GM12878 (cell line): ENCODE measurements around the gene LRRC47. TPM values are rescaled to one million over a fixed set of nuclear protein-coding genes. Genes with fewer than 3 reads are reported as not detected.

ENCODE experiments used
- ATAC-seq: fragments of 200-7000 bp; cut with Tn5 transposase; 3 replicates; pipeline ENCODE4 v1.9.1; 2020; ENCODE audit warnings: mild to moderate bottlenecking, moderate library complexity
- BruUV-seq: library from RNA; stranded (reverse); fragments of 400-500 nt; replicated peaks from 2 replicates; lab custom pipeline; 2021; lab: Mats Ljungman, UMichigan
- CTCF ChIA-PET: fragments of 300-600 bp; sonication (Branson Sonifier 250); formaldehyde crosslinking; extraction: SDS; loops from one replicate; lab custom pipeline; 2021; ENCODE audit warnings: inconsistent platforms; lab: Yijun Ruan, JAX
- POLR2A ChIA-PET: fragments of 350-600 bp; formaldehyde crosslinking; extraction: SDS; loops from one replicate; lab custom pipeline; 2021; ENCODE audit warnings: inconsistent platforms; lab: Charles Lee
- RAD21 ChIA-PET: fragments of 300-600 bp; sonication (Branson Sonifier 250); formaldehyde crosslinking; loops from one replicate; lab custom pipeline; 2023; ENCODE audit warnings: antibody characterized with exemption; ENCODE audit not compliant: unreplicated experiment; lab: Charles Lee
- SMC1A ChIA-PET: fragments of 300-600 bp; sonication (Branson Sonifier 250); formaldehyde crosslinking; loops from one replicate; lab custom pipeline; 2023; ENCODE audit not compliant: unreplicated experiment, uncharacterized antibody; lab: Charles Lee
- DNase-seq: peaks from one replicate; pipeline ENCODE4 v3.0.0-alpha.2; 2011; ENCODE audit warnings: low read depth, low spot score
- FAIRE-seq: peaks from 3 replicates; lab custom pipeline; 2011; peaks lifted over from hg19 to GRCh38; lab: Jason Lieb, UNC
- H2AFZ ChIP-seq: 2 replicates; pipeline ENCODE4 v1.6.0; 2011; ENCODE audit warnings: low read depth, low read length, control low read depth; ENCODE audit not compliant: control insufficient read depth
- H3K27ac ChIP-seq: 2 replicates; pipeline ENCODE4 v1.5.1; 2011; ENCODE audit warnings: control low read depth; ENCODE audit not compliant: control insufficient read depth, insufficient read depth
- H3K27me3 ChIP-seq, 2 experiments: replicated peaks in 1 of 2; 2 replicates each; pipeline versions ENCODE4 v1.6.0 to v1.6.1; 2011; ENCODE audit warnings: low read length in 1 of 2; ENCODE audit not compliant: control insufficient read depth in 2 of 2, insufficient read depth in 2 of 2
- H3K36me3 ChIP-seq, 2 experiments: 2 replicates each; pipeline ENCODE4 v1.5.1; 2011; ENCODE audit warnings: low read length in 1 of 2; ENCODE audit not compliant: control insufficient read depth in 2 of 2, insufficient read depth in 2 of 2
- H3K4me1 ChIP-seq: 2 replicates; pipeline ENCODE4 v1.6.1; 2011; ENCODE audit warnings: mild to moderate bottlenecking, low read length, moderate library complexity, mixed read lengths; ENCODE audit not compliant: control insufficient read depth, insufficient read depth
- H3K4me2 ChIP-seq: 2 replicates; pipeline ENCODE4 v1.6.0; 2011; ENCODE audit warnings: control low read depth; ENCODE audit not compliant: control insufficient read depth, insufficient read depth
- H3K4me3 ChIP-seq: fragments of 200-600 bp; sonication (generic); 2 replicates; pipeline ENCODE4 v1.5.1; 2016
- H3K79me2 ChIP-seq: 2 replicates; pipeline ENCODE4 v1.6.0; 2011; ENCODE audit warnings: low read length; ENCODE audit not compliant: control insufficient read depth, insufficient read depth
- H3K9ac ChIP-seq: 2 replicates; pipeline ENCODE4 v1.8.0; 2011; ENCODE audit warnings: low read length, control low read depth, mixed read lengths; ENCODE audit not compliant: control insufficient read depth, insufficient read depth
- H3K9me3 ChIP-seq: replicated peaks from 3 replicates; pipeline ENCODE4 v1.5.1; 2011; ENCODE audit warnings: mild to moderate bottlenecking, low read length; ENCODE audit not compliant: control insufficient read depth, insufficient read depth
- H4K20me1 ChIP-seq: 2 replicates; pipeline ENCODE4 v1.6.0; 2011; ENCODE audit not compliant: control insufficient read depth, insufficient read depth
- IKZF1 ChIP-seq: fragments of 450-650 bp; conservative IDR thresholded peaks from 2 replicates; pipeline ENCODE4 v1.6.1; 2017; ENCODE audit warnings: antibody characterized with exemption, mild to moderate bottlenecking
- MTA2 ChIP-seq: fragments of 450-650 bp; IDR thresholded peaks from 2 replicates; pipeline ENCODE4 v1.6.1; 2016; ENCODE audit warnings: low read depth, mild to moderate bottlenecking, moderate library complexity
- POLR2A ChIP-seq: IDR thresholded peaks from 2 replicates; pipeline ENCODE4 v1.6.1; 2011; ENCODE audit warnings: low read depth, mild to moderate bottlenecking, low read length
- SIX5 ChIP-seq: IDR thresholded peaks from 2 replicates; pipeline ENCODE4 v1.6.1; 2011; ENCODE audit warnings: mild to moderate bottlenecking, low read depth, low read length, moderate library complexity; ENCODE audit not compliant: severe bottlenecking
- SMARCA5 ChIP-seq: fragments of 450-650 bp; IDR thresholded peaks from 2 replicates; pipeline ENCODE4 v1.6.1; 2017; ENCODE audit warnings: mild to moderate bottlenecking
- ZSCAN29 ChIP-seq: fragments of 450-650 bp; IDR thresholded peaks from 2 replicates; pipeline ENCODE4 v1.6.1; 2017; ENCODE audit warnings: mild to moderate bottlenecking, moderate library complexity
- WGBS: methylation state at CpG from one replicate; pipeline ENCODE4 v1.1.6; 2016; ENCODE audit warnings: low lambda C conversion rate; ENCODE audit not compliant: insufficient replicate concordance, insufficient coverage; ENCODE audit errors: missing lambda C conversion rate; 5-methylcytosine and 5-hydroxymethylcytosine counted together
- in situ Hi-C: fragments of 300-500 bp; cut with MboI; formaldehyde crosslinking; loops from 9 replicates; pipeline ENCODE4 v1.14.3; 2018; ENCODE audit warnings: mixed read lengths
- intact Hi-C: fragments of 100-400 bp; cut with micrococcal nuclease; formaldehyde crosslinking; loops from one replicate; pipeline ENCODE4 v1.14.2; 2022; ENCODE audit not compliant: unreplicated experiment
- polyA plus RNA-seq, 11 experiments: library from polyadenylated mRNA; depleted of rRNA in 4 of 11; unstranded in 6 of 11; stranded (reverse) in 5 of 11; fragments of >200 nt; fragmentation: Nextera tagmentation in 4 of 11; fragmentation: Illumina TruSeq in 1 of 11; extraction: Ambion mirVana in 4 of 11; extraction: Trizol in 1 of 11; gene quantifications; 1 replicate in 1 of 11; 2 replicates in 10 of 11; pipeline versions ENCODE4 v1.2.1 to v1.2.3, GENCODE V29; 2011 to 2016; ENCODE audit warnings: inconsistent platforms in 2 of 11, missing spikeins in 2 of 11, low read depth in 1 of 11
- total RNA-seq, 4 experiments: library from RNA; depleted of rRNA in 3 of 4; stranded (reverse); fragments of >200 nt in 3 of 4; fragmentation: Illumina TruSeq in 1 of 4; extraction: Trizol in 1 of 4; gene quantifications; 2 replicates each; pipeline versions ENCODE4 v1.2.1 to v1.2.3, GENCODE V29; 2013 to 2021
- TF ChIP-seq, protein P1 (sequence below): IDR thresholded peaks from 2 replicates; pipeline ENCODE4 v1.6.1; 2012; ENCODE audit warnings: low read depth, low read length, improper control_type of control experiment
- TF ChIP-seq, protein P2 (sequence below): fragments of 450-650 bp; IDR thresholded peaks from 2 replicates; pipeline ENCODE4 v1.6.1; 2016; ENCODE audit warnings: mild to moderate bottlenecking

LRRC47 gene
- total and polyA plus RNA-seq, 10 of the 15 experiments (the other 5 are each of a cell fraction or from before 2014, with no cell fraction given), result 2.5 to 34.6 (median 18.2) TPM

DNA sequence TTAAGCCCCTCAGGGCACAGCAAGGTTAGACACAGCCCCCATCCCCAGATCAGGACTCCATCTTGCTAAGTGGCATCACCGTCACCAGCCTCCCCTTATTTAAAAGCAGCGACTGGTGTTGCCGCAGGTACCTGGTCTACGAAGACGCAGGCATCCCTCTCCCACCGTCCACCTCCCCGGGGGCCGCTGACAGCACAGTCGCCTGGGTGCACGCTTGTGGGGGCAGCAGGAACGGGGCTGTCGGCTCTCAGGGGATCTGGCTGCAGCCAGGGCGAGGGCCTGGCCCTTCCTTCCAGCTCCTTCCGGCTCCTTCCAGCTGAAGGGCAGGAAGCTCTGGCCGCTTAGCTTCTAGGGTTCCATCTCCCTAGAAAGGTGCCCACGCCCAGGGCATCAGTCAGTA lies 61.7 kb downstream of the LRRC47 start:
- ChIA-PET SMC1A (no interaction called here), CTCF (interaction anchor here (1.5 kb wide), 1 partner anchor 10 kb away, joined by 5 read pairs; no protein-coding TSS in a partner anchor), POLR2A (no interaction called here), RAD21 (no interaction called here)
- no TSS peak for BruUV-seq
- intact Hi-C loops, result no loop called here
- no peaks in the 10 kb centered on the region for H3K79me2 ChIP-seq
- WGBS, result 97% methylated on average over 15 of the region's 16 CpGs
- no peaks in the 10 kb centered on the region for H3K27me3 ChIP-seq
- no peak overlapping the region for H3K4me2 ChIP-seq
- TF ChIP-seq, protein P1, sequence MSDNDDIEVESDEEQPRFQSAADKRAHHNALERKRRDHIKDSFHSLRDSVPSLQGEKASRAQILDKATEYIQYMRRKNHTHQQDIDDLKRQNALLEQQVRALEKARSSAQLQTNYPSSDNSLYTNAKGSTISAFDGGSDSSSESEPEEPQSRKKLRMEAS, result no peak
- TF ChIP-seq ZSCAN29, result no peak
- TF ChIP-seq POLR2A, result peak; percentile 43; the same call in 1 of the 2 replicates
- TF ChIP-seq, protein P2, sequence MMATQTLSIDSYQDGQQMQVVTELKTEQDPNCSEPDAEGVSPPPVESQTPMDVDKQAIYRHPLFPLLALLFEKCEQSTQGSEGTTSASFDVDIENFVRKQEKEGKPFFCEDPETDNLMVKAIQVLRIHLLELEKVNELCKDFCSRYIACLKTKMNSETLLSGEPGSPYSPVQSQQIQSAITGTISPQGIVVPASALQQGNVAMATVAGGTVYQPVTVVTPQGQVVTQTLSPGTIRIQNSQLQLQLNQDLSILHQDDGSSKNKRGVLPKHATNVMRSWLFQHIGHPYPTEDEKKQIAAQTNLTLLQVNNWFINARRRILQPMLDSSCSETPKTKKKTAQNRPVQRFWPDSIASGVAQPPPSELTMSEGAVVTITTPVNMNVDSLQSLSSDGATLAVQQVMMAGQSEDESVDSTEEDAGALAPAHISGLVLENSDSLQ, result no peak
- H3K4me3 ChIP-seq, result no peak overlapping the region
- no peak overlapping the region for H3K27ac ChIP-seq
- DNase-seq, result no peak
- no peak for ATAC-seq
- no peaks in the 10 kb centered on the region for H3K4me1 ChIP-seq
- in situ Hi-C loops, result no loop called here
- H3K9me3 ChIP-seq, result no peaks in the 10 kb centered on the region
- no peak for FAIRE-seq
- no peak overlapping the region for H3K9ac ChIP-seq
- no peaks in the 10 kb centered on the region for H4K20me1 ChIP-seq
- peaks cover 0 to 26% of the 10 kb centered on the region in 2 experiments; a peak in 3 of 4 replicates for H3K36me3 ChIP-seq
- H2AFZ ChIP-seq, result no peak overlapping the region

DNA sequence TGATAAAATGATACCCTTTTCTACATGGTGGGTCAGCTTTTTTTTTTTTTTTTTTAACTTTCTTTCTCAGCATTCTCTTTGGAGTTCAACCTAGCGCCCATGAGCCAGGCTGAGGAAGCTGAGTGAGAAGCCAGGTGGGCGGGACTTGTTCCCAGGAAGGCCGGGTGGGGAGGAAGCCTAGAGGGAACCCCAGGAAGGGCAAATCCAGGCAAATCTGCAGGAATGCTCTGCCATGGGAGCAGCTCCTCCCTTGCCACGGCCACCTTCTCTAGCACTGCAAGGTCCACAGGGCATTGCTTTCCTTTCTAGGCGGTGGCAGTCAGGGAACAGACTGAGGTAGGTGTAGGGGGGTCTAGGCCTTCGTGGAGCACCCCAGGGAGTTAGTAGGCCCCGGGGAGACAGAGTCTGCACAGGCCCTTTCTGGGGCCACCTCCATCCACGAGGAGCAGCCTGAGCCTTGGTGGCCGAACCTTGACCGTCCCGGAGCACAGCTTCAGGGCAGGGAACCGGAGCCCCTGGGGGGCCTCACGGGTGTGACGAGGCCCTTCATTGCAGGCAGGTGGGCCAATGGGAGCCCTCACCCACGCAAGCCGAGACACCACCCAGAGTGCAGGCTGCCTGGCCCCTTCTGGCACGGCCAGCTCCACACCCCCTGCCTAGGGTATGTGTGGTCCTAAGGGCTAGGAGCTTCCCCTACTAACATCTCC lies 62.3 kb downstream of the LRRC47 start:
- RAD21 ChIA-PET, result no interaction called here
- POLR2A ChIA-PET, result no interaction called here
- peaks cover 0 to 29% of the 10 kb centered on the region in 2 experiments; a peak in 3 of 4 replicates for H3K36me3 ChIP-seq
- TSS peak; percentile 54 for BruUV-seq
- H3K9ac ChIP-seq, result no peak overlapping the region
- no peak overlapping the region for H3K4me2 ChIP-seq
- SMC1A ChIA-PET, result no interaction called here
- TF ChIP-seq POLR2A (peak; percentile 43; the same call in 1 of the 2 replicates), IKZF1 (no peak), SMARCA5 (no peak), SIX5 (no peak), MTA2 (no peak)
- no peak for ATAC-seq
- H3K79me2 ChIP-seq, result no peaks in the 10 kb centered on the region
- WGBS, result 79% methylated on average over 16 of the region's 17 CpGs
- no peaks in the 10 kb centered on the region for H3K27me3 ChIP-seq
- in situ Hi-C loops (no loop called here), intact Hi-C loops (no loop called here)
- H3K4me3 ChIP-seq, result no peak overlapping the region
- H3K4me1 ChIP-seq, result no peaks in the 10 kb centered on the region
- H2AFZ ChIP-seq, result no peak overlapping the region
- no peak overlapping the region for H3K27ac ChIP-seq
- no peaks in the 10 kb centered on the region for H4K20me1 ChIP-seq
- no peak for DNase-seq
- FAIRE-seq, result no peak
- H3K9me3 ChIP-seq, result no peaks in the 10 kb centered on the region
- CTCF ChIA-PET, result interaction anchor here (1.5 kb wide), 1 partner anchor 9 kb away, joined by 5 read pairs; no protein-coding TSS in a partner anchor
